SU-DHL-6 (cell line): Measurements from ENCODE around the gene STK32A.

Source experiments
- H2AFZ ChIP-seq: fragments of 200-600 bp; sonication (generic); 2 replicates; pipeline ENCODE4 v1.6.1; 2014; ENCODE audit warnings: low read depth, mild to moderate bottlenecking, moderate library complexity, mixed read lengths, antibody characterized with exemption, low read length; ENCODE audit not compliant: severe bottlenecking
- H3F3A ChIP-seq: fragments of 200-600 bp; shearing (Covaris generic); 2 replicates; pipeline ENCODE4 v1.6.0; 2016; ENCODE audit warnings: antibody characterized with exemption, mild to moderate bottlenecking; ENCODE audit not compliant: insufficient read depth
- H3K27ac ChIP-seq: fragments of 200-600 bp; sonication (generic); 2 replicates; pipeline ENCODE4 v1.5.1; 2016; ENCODE audit warnings: low read depth, mild to moderate bottlenecking, low read length, moderate library complexity, mixed read lengths
- H3K27me3 ChIP-seq: fragments of 200-600 bp; sonication (generic), shearing (Covaris generic); 2 replicates; pipeline ENCODE4 v1.6.0; 2014; ENCODE audit warnings: mild to moderate bottlenecking, low read length
- H3K36me3 ChIP-seq: fragments of 200-600 bp; sonication (generic); 2 replicates; pipeline ENCODE4 v1.6.1; 2014; ENCODE audit warnings: mild to moderate bottlenecking, low read length, mixed read lengths
- H3K4me2 ChIP-seq: fragments of 300-600, 200-600 bp; shearing (Covaris generic), sonication (generic); 2 replicates; pipeline ENCODE4 v1.6.0; 2014; ENCODE audit warnings: low read length, low read depth, mild to moderate bottlenecking; ENCODE audit not compliant: poor library complexity, severe bottlenecking
- H3K4me3 ChIP-seq: fragments of 200-600 bp; sonication (generic); 2 replicates; pipeline ENCODE4 v1.5.1; 2014; ENCODE audit warnings: antibody characterized with exemption, low read length, mild to moderate bottlenecking, mixed read lengths; ENCODE audit not compliant: insufficient read depth, poor library complexity, severe bottlenecking
- H3K79me2 ChIP-seq: fragments of 200-600 bp; sonication (generic); 2 replicates; pipeline ENCODE4 v1.6.1; 2014; ENCODE audit warnings: mild to moderate bottlenecking, low read length, moderate library complexity; ENCODE audit not compliant: insufficient read depth
- H3K9ac ChIP-seq: fragments of 200-600 bp; sonication (generic); 2 replicates; pipeline ENCODE4 v1.7.0; 2014; ENCODE audit warnings: mild to moderate bottlenecking, low read length
- H3K9me2 ChIP-seq: fragments of 200-600 bp; sonication (generic); replicated peaks from 2 replicates; pipeline ENCODE4 v1.6.1; 2014; ENCODE audit warnings: low read length; ENCODE audit not compliant: insufficient read depth
- H3K9me3 ChIP-seq: fragments of 200-600 bp; sonication (generic); 2 replicates; pipeline ENCODE4 v1.6.1; 2014; ENCODE audit warnings: low read length, mixed read lengths; ENCODE audit not compliant: insufficient read depth
- H4K20me1 ChIP-seq: fragments of 200-600 bp; sonication (generic); 2 replicates; pipeline ENCODE4 v1.6.1; 2014; ENCODE audit warnings: low read depth, mild to moderate bottlenecking, antibody characterized with exemption, low read length, moderate library complexity, mixed read lengths
- EZH2phosphoT487 ChIP-seq: fragments of 200-600 bp; sonication (generic), shearing (Covaris generic); conservative IDR thresholded peaks from 2 replicates; pipeline ENCODE4 v1.6.1; 2018; ENCODE audit warnings: mild to moderate bottlenecking, antibody characterized with exemption, low read length, moderate library complexity, mixed read lengths
- TF ChIP-seq, protein P1 (sequence below): fragments of 200-600 bp; sonication (generic); IDR thresholded peaks from one replicate; pipeline ENCODE4 v1.5.1; 2017; ENCODE audit warnings: antibody characterized with exemption, mild to moderate bottlenecking, low read length, moderate library complexity; ENCODE audit not compliant: insufficient read depth, poor library complexity, severe bottlenecking

STK32A gene

DNA sequence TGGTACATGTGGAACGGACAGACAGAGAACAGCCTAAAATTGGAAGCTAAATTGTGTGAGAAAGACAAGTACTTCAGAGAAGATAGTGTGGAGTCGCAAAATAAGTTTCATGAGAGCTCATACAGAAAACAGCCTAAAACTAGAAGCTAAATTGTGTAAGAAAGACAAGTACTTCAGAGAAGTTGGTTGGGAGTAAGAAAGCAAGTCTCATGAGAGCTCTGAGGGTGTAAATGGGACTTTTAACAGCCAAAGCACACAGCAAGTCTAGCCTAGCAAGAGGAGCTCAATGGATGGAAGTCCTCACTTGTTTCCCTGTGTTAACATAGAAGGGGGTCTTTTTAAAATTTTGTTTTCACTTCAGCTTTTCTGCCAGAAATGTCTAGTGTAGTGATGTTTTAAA is 93.1 kb downstream of the STK32A start:
- Histone ChIP-seq H4K20me1 (no peaks in the 10 kb centered on the region), H3K79me2 (no peaks in the 10 kb centered on the region), H3K4me3 (no peak overlapping the region), H3K4me2 (no peak overlapping the region), H3K9me2 (no peaks in the 10 kb centered on the region), H3F3A (no peaks in the 10 kb centered on the region), H3K9ac (no peak overlapping the region), H3K27me3 (no peaks in the 10 kb centered on the region), H3K9me3 (no peaks in the 10 kb centered on the region), H3K27ac (no peak overlapping the region), H3K36me3 (no peaks in the 10 kb centered on the region), H2AFZ (no peak overlapping the region)
- TF ChIP-seq EZH2phosphoT487, result no peak
- TF ChIP-seq, protein P1, sequence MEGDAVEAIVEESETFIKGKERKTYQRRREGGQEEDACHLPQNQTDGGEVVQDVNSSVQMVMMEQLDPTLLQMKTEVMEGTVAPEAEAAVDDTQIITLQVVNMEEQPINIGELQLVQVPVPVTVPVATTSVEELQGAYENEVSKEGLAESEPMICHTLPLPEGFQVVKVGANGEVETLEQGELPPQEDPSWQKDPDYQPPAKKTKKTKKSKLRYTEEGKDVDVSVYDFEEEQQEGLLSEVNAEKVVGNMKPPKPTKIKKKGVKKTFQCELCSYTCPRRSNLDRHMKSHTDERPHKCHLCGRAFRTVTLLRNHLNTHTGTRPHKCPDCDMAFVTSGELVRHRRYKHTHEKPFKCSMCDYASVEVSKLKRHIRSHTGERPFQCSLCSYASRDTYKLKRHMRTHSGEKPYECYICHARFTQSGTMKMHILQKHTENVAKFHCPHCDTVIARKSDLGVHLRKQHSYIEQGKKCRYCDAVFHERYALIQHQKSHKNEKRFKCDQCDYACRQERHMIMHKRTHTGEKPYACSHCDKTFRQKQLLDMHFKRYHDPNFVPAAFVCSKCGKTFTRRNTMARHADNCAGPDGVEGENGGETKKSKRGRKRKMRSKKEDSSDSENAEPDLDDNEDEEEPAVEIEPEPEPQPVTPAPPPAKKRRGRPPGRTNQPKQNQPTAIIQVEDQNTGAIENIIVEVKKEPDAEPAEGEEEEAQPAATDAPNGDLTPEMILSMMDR, result no peak

DNA sequence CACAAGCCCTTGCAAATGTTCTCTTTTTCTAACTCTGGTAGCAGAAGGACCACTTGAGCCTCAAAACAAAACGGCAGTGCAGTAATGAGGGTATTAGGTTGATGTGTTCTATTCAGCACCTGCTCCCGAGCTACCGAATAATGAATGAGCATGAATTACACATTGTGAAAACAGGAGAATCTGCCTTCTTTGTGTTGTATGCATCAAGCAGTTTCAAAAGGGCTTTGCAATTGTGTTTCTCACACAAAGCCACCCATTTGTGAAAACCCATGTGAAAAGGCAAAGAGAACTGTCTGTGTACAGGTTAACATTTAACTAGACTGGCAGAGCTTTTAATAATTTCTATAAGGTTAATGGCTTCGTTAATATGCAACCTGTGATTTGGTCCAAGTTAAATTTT is 97.8 kb downstream of the STK32A start:
- H3K4me2 ChIP-seq, result no peak overlapping the region
- H3K9me3 ChIP-seq, result no peaks in the 10 kb centered on the region
- H3F3A ChIP-seq, result no peaks in the 10 kb centered on the region
- H2AFZ ChIP-seq, result no peak overlapping the region
- no peak overlapping the region for H3K9ac ChIP-seq
- no peaks in the 10 kb centered on the region for H4K20me1 ChIP-seq
- no peaks in the 10 kb centered on the region for H3K79me2 ChIP-seq
- H3K27ac ChIP-seq, result no peak overlapping the region
- no peak overlapping the region for H3K4me3 ChIP-seq
- H3K36me3 ChIP-seq, result no peaks in the 10 kb centered on the region
- no peaks in the 10 kb centered on the region for H3K27me3 ChIP-seq
- TF ChIP-seq EZH2phosphoT487, result no peak
- TF ChIP-seq, protein P1, result no peak
- H3K9me2 ChIP-seq, result no peaks in the 10 kb centered on the region

DNA sequence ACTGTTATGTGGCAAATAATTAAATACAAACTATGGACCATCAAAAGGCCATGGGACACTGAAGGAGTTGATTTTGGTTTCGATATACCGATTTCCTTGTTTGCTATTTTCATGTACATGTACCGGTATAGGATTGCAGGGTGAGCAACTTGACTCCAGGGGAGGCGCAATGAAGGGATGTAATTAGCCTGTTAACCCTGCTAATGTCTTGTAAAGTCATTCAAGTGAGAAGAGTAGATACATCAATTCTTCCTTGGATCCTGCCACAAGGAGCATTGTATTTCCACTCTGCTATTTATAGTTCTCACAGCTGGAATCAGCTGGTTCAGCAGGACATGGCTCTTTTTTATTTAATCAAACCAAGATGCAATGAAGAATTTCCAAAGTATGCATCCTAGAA is 102.0 kb downstream of the STK32A start:
- Histone ChIP-seq H3K9me3 (no peaks in the 10 kb centered on the region), H4K20me1 (no peaks in the 10 kb centered on the region), H3K9ac (no peak overlapping the region), H3K79me2 (no peaks in the 10 kb centered on the region), H3K36me3 (no peaks in the 10 kb centered on the region), H3K27me3 (no peaks in the 10 kb centered on the region), H3F3A (no peaks in the 10 kb centered on the region), H2AFZ (no peak overlapping the region), H3K27ac (no peak overlapping the region), H3K4me2 (no peak overlapping the region), H3K9me2 (no peaks in the 10 kb centered on the region), H3K4me3 (no peak overlapping the region)
- TF ChIP-seq EZH2phosphoT487, result no peak
- TF ChIP-seq, protein P1, result no peak
